ENCODE data around the gene ELMO1. TPM values are rescaled to one million over a fixed set of nuclear protein-coding genes. Genes with fewer than 3 reads are reported as not detected.

ELMO1 gene
- total and polyA plus RNA-seq, 2 of the 13 experiments (the other 11 are each of a cell fraction or from before 2014, with no cell fraction given) = 0.11 to 0.17 TPM

DNA sequence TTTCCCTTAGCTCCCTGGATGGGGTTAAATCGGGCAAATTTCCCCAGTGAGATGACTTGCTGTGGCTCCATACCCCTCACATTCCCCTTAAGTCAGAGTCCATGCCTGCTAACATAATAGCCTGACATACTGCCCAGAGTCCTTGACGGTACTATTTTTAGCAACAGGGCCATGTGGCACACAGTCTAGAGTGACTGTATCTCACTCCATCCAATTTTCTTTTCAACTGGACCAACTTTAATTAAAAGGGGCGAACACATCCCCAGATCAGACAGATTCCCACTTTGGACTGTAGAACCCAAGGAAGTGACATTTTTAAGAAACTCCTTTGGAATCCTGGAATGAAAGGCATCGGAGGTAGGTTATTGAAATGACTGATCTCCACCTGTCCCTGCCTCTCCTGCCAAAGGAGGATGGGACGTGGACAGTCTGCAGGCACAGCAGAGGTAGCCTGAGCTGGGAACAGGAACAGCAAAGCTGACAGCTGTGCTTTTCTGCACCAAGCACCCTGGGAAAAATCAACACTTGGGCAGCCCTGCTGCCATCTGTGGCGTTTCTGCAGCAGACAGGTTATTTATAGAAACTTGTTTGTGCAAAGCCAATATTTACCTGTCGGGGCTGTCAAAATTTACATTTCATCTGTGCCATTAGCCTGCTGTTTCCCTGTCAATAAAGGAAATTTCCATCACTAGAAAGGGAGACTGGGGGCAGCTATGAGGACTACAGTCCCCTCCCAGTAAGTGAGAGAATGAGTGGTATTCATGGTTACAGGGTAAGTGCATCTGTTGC lies 502.9 kb downstream of the ELMO1 start (continued):
- TF ChIP-seq, protein P1, sequence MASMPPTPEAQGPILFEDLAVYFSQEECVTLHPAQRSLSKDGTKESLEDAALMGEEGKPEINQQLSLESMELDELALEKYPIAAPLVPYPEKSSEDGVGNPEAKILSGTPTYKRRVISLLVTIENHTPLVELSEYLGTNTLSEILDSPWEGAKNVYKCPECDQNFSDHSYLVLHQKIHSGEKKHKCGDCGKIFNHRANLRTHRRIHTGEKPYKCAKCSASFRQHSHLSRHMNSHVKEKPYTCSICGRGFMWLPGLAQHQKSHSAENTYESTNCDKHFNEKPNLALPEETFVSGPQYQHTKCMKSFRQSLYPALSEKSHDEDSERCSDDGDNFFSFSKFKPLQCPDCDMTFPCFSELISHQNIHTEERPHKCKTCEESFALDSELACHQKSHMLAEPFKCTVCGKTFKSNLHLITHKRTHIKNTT (CRISPR knock-in tag; IDR thresholded peaks at IDR 0.05) = no peak
- TF ChIP-seq FOXA1 (IDR thresholded peaks at IDR 0.05) (peak; percentile 95), FOXA1 (CRISPR knock-in tag; IDR thresholded peaks at IDR 0.05) (peak; percentile 93), ZNF331 (CRISPR knock-in tag; IDR thresholded peaks at IDR 0.05) (peak; percentile 88), ZNF660 (CRISPR knock-in tag; IDR thresholded peaks at IDR 0.05; ENCODE audit: borderline replicate concordance, low read depth) (no peak), ZNF530 (CRISPR knock-in tag; IDR thresholded peaks at IDR 0.05; ENCODE audit: low read depth) (no peak), RFX5 (IDR thresholded peaks at IDR 0.05; ENCODE audit: low read depth, low read length) (no peak), ZSCAN31 (CRISPR knock-in tag; IDR thresholded peaks at IDR 0.05; ENCODE audit: low read depth) (peak; percentile 87), TSC22D2 (CRISPR knock-in tag; IDR thresholded peaks at IDR 0.05; ENCODE audit: borderline replicate concordance) (0 out of 2 replicates have a peak, but pooled peaks have one; percentile 46), ZNF496 (CRISPR knock-in tag; IDR thresholded peaks at IDR 0.05; ENCODE audit: insufficient replicate concordance) (no peak), ATAD3A (CRISPR knock-in tag; IDR thresholded peaks at IDR 0.05) (no peak), ZNF33A (CRISPR knock-in tag; IDR thresholded peaks at IDR 0.05; ENCODE audit: borderline replicate concordance) (peak; percentile 93; the same call in 1 of the 2 replicates)
- TF ChIP-seq, protein P2, sequence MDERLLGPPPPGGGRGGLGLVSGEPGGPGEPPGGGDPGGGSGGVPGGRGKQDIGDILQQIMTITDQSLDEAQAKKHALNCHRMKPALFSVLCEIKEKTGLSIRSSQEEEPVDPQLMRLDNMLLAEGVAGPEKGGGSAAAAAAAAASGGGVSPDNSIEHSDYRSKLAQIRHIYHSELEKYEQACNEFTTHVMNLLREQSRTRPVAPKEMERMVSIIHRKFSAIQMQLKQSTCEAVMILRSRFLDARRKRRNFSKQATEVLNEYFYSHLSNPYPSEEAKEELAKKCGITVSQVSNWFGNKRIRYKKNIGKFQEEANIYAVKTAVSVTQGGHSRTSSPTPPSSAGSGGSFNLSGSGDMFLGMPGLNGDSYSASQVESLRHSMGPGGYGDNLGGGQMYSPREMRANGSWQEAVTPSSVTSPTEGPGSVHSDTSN (CRISPR knock-in tag; IDR thresholded peaks at IDR 0.05) = 0 out of 2 replicates have a peak, but pooled peaks have one; percentile 37
- TF ChIP-seq, protein P3, sequence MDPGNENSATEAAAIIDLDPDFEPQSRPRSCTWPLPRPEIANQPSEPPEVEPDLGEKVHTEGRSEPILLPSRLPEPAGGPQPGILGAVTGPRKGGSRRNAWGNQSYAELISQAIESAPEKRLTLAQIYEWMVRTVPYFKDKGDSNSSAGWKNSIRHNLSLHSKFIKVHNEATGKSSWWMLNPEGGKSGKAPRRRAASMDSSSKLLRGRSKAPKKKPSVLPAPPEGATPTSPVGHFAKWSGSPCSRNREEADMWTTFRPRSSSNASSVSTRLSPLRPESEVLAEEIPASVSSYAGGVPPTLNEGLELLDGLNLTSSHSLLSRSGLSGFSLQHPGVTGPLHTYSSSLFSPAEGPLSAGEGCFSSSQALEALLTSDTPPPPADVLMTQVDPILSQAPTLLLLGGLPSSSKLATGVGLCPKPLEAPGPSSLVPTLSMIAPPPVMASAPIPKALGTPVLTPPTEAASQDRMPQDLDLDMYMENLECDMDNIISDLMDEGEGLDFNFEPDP (CRISPR knock-in tag; conservative IDR thresholded peaks at IDR 0.05) = no peak
- TF ChIP-seq, protein P4, sequence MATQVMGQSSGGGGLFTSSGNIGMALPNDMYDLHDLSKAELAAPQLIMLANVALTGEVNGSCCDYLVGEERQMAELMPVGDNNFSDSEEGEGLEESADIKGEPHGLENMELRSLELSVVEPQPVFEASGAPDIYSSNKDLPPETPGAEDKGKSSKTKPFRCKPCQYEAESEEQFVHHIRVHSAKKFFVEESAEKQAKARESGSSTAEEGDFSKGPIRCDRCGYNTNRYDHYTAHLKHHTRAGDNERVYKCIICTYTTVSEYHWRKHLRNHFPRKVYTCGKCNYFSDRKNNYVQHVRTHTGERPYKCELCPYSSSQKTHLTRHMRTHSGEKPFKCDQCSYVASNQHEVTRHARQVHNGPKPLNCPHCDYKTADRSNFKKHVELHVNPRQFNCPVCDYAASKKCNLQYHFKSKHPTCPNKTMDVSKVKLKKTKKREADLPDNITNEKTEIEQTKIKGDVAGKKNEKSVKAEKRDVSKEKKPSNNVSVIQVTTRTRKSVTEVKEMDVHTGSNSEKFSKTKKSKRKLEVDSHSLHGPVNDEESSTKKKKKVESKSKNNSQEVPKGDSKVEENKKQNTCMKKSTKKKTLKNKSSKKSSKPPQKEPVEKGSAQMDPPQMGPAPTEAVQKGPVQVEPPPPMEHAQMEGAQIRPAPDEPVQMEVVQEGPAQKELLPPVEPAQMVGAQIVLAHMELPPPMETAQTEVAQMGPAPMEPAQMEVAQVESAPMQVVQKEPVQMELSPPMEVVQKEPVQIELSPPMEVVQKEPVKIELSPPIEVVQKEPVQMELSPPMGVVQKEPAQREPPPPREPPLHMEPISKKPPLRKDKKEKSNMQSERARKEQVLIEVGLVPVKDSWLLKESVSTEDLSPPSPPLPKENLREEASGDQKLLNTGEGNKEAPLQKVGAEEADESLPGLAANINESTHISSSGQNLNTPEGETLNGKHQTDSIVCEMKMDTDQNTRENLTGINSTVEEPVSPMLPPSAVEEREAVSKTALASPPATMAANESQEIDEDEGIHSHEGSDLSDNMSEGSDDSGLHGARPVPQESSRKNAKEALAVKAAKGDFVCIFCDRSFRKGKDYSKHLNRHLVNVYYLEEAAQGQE (IDR thresholded peaks at IDR 0.05; ENCODE audit: borderline replicate concordance in 1 of 2, low read depth in 1 of 2, low read length in 2 of 2) = peak in 1 of 2 experiments; percentile 72; a peak in 1 of 4 replicates
- TF ChIP-seq, protein P5, sequence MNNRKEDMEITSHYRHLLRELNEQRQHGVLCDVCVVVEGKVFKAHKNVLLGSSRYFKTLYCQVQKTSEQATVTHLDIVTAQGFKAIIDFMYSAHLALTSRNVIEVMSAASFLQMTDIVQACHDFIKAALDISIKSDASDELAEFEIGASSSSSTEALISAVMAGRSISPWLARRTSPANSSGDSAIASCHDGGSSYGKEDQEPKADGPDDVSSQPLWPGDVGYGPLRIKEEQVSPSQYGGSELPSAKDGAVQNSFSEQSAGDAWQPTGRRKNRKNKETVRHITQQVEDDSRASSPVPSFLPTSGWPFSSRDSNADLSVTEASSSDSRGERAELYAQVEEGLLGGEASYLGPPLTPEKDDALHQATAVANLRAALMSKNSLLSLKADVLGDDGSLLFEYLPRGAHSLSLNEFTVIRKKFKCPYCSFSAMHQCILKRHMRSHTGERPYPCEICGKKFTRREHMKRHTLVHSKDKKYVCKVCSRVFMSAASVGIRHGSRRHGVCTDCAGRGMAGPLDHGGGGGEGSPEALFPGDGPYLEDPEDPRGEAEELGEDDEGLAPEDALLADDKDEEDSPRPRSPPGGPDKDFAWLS (CRISPR knock-in tag; IDR thresholded peaks at IDR 0.05; ENCODE audit: borderline replicate concordance) = no peak

Data from HepG2 (cell line).